T-helper 2 cell (primary cell): ENCODE results near the gene ATP6V1F.

ENCODE experiments used
- DNase-seq, 5 experiments: peaks; one replicate each; pipeline versions ENCODE4 v3.0.0 to v3.0.0-alpha.2; 2012 to 2022
- total RNA-seq, 2 donors: gene quantifications; one replicate each; lab custom pipeline; 2026; lab: John Stamatoyannopoulos, UW

Gene ATP6V1F, protein sequence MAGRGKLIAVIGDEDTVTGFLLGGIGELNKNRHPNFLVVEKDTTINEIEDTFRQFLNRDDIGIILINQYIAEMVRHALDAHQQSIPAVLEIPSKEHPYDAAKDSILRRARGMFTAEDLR
- 18.1 to 18.9 reads per million in 2 donors for total RNA-seq

DNA sequence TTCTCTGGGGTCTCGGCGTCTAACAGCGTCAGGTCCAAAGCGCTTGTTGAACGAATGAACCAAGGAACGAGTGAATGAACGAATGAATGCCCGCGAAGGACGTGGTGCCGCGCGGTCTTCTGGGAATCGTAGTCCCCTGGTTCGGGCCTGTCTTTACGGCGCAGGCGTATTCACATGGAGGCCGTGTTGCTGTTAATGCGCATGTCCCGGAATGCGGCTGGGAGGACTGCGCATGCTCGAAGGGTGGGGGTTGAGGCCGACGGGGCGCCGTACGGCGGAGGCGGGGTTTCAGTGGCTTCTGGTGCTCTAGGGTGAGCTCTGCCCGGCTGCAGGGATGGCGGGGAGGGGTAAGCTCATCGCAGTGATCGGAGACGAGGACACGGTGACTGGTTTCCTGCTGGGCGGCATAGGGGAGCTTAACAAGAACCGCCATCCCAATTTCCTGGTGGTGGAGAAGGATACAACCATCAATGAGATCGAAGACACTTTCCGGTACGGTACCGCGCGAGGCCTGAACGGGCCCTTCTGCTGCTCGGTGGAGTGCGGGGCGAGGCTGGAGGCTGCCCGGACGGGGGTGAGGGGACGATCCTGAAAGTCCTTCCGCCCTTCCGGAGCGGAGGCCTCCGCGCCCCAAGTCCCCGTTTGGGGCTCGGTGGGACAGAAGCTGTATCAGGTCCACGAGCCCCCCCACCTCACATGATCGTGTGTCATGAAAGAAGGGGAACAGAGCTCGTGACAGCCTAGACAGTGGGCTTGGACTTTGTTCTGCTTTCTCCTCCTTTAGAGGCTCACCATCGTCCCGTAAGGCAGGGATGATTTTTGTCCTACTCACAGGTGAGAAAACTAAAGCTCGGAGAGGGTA, at the start of gene ATP6V1F:
Gene ATP6V1F, plus strand, starts transcription at position 286 of the 862 bp plus-strand sequence. Its CDS starts 49 bp downstream, at position 335.
- DNase-seq: peak; percentile 97 to 99 (median 98)

DNA sequence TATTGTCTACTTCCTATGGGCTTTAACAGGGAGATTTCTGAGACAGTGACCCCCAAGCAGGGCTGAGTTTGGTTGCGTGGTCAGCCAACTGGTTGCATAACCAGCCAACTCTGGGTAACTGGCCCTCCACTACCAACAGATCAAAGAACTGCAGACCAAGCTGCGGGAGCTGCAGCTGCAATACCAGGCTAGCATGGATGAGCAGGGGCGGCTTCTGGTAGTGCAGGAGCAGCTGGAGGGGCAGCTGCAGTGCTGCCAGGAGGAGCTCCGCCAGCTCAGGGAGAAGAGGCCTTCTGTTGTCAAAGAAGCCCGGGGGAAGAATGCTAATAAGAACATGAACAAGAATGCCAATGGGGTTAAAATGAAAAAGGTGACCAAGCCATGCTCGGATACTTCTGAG, 48.2 kb upstream of the ATP6V1F start:
- DNase-seq: no peak

DNA sequence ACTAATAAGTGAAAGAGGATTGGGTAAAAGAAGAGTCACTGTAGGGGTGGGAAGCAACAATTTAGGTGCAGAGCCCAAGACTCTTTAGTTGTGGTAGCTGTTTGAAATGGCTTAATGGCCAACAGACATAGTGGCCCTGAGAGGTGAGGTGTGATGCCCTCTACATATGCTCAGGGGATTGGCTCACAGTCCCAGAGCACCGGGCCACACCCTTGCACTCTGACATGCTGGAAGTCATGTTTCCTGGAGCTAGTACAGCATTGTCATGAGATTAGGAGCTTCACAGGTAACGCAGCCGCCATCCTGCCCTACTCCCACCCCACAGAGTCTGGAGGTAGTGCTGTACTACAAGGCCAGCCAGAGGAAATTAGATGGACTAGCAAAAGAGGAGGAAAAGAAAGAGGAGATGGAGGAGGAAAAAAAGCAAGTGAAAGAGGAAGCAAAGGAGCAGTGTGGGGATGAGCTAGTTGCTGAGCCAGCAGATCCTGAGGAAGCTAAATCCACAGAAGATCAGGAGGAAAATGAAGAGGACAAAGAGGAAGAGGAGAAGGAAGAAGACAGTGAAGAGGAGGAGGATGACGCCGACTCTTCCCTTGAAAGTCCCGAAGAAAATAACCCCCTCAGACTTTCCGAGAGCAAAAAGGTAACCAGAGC, 47.2 kb upstream of the ATP6V1F start:
- no peak for DNase-seq

DNA sequence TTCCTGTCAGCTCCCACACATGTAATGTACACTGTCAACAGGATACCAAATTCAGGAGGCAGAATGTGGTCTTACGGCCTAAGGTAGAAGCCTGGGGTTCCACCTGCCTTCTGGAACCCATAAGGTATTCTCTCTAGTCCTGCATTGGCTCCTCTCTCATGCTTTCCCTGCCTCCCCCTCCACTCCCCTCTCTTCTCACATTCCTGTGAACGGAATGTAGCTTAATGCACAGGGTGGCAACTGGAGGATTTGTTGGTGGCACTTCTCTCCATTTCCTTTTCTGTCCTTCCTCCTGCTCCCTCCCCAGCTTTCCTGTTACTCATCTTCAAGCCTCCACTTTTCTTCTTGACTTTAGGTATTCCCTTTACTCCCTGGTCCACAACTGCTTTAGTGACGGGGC, 44.0 kb upstream of the ATP6V1F start:
- DNase-seq: no peak

DNA sequence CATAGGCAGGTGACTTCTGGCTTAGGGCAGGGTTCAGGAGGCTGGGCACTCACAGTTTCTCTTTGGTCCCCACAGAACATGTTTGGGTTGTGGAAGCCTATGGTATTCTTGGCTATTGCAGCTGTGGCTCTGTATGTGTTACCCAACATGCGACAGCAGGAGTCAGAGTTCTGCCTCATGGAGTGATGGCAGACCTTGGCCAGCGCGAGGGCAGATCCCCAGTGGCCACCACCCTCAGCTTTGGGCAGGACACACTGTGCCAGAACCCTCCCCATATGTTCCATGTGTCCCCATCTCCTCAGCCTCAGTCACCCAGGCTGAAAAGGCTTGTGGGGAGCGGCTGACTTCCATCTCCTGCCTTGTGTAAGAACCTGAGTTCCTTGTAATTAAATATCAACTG, 40.9 kb upstream of the ATP6V1F start:
- DNase-seq: no peak

DNA sequence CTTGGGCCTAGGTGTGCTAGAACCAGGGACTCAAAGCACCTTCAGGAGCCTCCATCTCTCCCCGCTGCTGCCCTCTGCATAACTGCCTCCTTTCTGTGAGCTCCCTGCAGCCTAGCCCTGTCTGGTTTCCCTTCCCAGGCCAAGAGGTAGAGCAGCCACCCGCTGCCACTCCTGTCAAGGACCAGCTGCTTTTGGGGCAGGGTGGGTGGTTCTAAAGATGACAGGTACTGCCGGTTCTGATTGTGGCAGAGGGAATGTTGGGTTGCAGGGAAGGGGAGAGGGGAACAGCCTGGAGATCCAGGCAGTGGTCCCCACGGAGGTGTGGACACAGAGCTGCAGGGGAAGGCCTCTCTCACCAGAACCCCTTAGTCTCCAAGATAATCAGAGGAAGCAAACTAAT, 36.1 kb upstream of the ATP6V1F start:
- no peak for DNase-seq

DNA sequence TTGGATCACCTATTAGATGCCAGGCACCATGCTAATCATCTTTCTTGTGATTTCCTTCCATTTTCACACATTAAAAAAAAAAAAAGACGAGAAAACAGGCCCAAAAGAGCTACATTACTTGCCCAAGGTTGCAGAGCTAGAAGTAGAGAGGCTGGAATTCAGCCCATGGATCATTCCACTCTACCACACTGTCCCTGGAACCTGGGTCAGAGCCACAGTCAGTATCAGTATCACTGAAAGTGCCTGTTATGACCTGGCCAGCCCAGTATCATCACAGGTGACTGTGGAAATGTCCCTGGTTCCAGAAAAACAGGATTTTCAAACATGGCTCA, 35.8 kb upstream of the ATP6V1F start:
- DNase-seq: no peak

DNA sequence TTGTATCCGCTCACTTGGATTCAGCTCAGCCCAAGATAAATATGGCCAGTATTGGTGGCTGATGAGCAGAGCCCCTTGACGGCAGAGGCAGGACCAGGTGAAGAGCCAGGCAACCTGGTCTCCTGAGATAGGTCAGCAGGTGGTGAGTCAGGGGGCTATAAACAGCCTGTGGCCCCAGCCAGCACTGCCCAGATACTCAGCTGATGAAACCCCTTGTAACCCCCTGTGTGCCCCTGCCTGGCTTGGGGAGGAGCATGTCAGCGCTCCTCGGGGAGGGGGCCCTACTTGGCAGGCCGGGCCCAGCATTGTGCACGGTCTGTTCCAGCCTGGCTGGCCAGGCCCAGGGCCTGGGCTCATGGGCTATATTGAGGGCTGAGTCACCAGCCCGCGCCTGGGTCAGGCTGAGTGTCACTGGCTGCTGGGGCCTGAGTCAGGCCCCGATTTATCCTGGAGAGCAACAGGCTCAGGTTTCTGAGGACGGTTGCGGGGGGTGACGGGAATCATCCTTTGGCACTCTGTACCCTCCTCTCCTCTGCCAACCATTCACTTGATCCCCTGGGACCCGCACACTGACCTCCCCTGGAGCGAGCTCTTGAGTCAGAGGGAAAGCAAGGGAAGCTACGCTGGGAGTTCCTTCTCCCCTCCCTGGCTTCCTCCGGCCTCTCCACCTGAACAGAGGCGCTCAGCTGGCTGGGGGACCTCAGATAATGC, 35.3 kb upstream of the ATP6V1F start:
- no peak for DNase-seq

DNA sequence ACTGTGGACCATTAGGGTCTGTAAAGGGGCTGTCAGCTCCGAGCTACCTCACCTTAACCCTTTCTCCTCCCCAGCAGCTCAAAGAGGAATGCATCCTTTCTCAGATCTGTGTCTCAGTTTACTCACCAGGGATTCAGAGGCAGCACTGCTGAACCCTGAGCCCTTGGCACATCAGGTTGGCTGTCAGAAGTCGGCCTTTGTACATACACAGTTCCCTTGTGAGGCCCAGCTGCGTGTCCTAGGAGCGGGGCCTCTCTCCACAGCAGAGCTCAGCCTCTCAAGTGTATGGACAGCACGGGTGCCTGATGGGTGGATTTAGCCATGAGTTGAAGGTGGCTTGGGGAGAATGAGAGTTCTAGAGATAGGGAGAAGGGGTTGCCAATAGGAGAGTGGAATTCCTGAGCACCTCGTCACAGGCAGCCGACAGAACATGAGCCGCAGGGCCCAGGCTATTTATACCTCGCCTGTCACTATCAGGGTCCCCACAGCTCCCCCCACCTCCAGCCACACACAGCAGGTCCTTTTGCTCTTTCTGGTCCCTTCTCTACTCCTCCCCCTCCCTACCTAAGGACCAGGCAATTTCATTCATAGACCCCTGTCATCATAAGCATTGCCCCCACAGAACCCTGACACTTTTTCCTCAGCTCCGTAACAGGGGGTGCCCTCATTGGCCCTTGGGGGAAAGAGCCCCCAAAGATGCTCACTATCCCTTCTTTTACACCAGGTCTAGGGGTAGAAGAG, 34.5 kb upstream of the ATP6V1F start:
- DNase-seq: no peak

DNA sequence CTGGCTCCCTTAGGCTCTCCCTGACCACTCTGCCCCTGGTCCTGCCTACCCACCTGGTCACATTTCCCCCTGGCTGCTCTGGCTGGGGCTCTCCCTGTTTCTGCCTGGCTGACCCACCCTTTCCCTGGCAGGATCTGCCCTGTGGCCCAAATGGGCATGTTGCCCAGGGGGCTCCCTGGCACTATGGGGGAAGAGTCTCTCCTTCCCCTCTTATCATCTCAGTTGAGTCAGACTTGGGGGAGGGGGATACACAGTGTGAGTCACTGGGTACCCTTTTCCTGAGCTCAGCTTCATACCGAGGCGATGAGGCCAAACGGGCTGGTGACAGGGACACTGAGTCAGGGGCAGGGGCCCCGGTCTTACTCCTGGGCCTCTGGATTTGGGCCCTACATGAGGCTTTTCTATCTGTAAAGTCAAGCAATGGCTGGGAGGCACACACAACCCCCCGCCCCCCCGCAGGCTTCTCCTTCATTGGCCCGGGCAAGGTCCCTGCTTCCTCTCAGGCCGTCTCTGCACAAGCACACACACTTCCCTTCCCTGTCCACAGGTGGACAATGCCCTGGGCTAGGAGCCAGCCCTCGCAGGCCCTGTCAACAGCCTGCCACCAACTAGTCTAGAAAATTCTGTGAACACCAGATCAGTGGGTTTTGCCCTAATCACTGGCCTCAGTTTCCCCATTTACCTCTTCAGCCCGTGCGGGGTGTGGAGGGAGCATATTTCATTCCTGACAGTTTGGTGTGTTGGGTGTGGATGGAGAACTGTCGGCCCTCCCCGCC, 33.1 kb upstream of the ATP6V1F start:
- DNase-seq: no peak

DNA sequence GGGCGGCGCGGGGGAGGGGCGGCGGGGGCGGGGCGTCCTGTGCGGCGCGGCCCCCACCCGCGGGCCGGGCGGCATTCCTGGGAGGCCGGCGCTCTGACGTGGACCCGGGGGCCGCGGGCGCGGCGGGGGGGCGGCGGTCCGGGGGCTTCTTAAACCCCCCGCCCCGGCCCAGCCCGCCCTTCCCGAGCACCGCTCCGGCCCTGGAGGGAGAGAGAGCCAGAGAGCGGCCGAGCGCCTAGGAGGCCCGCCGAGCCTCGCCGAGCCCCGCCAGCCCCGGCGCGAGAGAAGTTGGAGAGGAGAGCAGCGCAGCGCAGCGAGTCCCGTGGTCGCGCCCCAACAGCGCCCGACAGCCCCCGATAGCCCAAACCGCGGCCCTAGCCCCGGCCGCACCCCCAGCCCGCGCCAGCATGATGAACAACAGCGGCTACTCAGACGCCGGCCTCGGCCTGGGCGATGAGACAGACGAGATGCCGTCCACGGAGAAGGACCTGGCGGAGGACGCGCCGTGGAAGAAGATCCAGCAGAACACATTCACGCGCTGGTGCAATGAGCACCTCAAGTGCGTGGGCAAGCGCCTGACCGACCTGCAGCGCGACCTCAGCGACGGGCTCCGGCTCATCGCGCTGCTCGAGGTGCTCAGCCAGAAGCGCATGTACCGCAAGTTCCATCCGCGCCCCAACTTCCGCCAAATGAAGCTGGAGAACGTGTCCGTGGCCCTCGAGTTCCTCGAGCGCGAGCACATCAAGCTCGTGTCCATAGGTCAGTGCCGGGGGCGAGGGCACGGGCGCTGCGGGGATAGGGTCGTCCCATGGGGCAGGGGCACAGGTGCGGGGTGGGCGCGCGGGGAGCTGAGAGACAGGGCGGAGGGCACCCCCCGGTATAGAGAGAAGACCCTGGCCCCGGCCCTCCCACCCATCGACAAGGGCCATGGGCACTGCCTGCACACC, 32.2 kb upstream of the ATP6V1F start, which contains the start of gene FLNC:
Gene FLNC, plus strand, starts transcription at position 176 of the 947 bp plus-strand sequence. Its CDS starts 232 bp downstream, at position 408.
- DNase-seq: peak in 2 of 5 experiments; percentile 13 to 47

DNA sequence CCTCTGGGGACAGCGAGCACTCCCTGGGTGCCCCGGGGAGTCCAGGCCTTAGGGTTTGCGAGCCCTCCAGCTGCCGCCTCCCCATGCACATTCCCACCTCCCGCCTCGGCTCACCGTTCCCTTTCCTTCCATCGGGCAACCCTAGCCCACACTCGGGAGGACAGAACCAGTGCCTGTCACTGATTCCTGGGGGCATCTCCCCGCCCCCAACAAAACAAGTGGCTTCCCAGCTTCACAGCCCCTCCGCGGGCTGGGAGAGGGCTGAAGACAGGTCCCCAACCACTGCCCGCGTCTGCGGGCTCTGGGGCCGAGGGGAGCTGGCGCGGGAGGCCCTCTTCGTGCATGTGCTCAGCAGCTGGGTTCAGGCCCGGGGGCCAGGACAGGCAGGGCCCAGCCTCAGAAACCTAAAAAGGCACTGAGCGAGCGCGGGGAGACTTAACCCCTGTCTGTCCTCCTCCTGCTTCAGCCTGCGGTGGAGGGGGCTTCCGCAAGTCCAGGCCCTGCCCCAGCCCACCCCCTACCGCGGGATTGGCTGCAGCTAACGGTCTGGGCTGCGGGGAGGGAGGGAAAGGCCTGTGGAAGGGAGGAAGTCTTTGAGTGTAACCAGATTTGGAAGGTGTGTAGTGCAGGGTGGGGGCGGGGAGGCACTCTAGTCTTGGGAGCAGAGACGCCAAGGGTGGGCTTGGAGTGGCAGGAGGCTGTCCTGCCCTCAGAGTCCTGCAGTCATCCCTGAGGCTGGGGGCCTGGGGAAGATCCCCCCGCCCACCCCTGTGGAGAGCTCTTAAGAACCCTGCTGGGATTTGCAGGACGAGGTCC, 31.3 kb upstream of the ATP6V1F start:
- DNase-seq: no peak

DNA sequence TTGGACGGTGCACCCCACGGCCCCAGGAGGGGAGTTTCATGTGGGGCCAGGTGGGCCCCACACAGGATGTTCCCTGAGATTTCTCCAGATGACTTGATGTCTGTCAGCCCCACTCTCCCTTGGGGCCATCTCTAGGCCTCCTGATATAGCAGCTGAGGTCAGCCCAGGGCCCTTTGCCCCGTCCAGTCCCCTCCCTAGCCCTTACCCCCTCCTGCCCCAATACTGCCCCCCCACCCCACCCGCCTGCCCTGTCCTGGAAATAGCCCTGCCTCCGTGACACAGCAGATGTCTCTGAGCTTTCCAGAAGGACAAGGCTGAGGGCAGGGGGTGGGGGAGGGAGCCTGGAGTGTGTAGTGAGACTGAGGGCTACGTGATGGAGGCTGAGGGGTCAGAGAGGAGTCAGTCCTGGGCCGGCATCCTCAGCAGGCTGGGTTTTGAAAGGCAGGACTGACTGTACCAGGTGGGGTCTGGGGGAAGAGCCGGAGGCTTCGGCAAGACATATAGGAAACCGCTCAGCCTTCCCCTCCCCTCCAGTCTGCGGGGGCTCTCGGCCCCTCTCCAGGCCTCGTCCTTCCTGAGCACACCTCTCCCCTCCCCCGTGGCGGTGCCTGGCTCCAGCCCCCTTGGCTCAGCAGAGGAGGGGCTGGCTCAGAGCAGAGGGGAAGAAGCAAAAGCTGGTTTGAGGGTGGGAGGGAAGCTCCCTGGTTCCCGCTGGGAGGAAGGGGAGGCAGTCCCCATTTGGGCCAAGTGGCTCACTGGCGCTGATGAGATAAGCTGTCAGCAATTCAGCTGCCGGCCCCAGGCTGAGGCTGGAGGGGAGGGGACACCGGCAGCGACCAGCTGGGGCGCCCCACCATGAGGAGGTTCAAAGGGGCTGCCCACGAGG, 30.4 kb upstream of the ATP6V1F start:
- DNase-seq: no peak

DNA sequence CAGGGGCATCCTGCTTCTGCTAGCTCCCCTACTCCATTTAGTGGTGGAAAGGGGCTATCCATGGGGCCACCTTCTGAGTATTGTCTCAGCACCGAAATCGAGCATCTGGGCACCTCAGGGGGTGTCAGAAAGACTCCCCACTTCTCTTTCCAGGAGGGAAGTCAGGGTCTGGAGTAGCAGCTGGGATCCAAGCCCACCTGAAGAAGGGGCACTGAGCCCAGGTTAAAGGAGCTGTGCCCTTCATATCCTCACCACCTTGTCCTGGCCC, 29.8 kb upstream of the ATP6V1F start:
- no peak for DNase-seq

DNA sequence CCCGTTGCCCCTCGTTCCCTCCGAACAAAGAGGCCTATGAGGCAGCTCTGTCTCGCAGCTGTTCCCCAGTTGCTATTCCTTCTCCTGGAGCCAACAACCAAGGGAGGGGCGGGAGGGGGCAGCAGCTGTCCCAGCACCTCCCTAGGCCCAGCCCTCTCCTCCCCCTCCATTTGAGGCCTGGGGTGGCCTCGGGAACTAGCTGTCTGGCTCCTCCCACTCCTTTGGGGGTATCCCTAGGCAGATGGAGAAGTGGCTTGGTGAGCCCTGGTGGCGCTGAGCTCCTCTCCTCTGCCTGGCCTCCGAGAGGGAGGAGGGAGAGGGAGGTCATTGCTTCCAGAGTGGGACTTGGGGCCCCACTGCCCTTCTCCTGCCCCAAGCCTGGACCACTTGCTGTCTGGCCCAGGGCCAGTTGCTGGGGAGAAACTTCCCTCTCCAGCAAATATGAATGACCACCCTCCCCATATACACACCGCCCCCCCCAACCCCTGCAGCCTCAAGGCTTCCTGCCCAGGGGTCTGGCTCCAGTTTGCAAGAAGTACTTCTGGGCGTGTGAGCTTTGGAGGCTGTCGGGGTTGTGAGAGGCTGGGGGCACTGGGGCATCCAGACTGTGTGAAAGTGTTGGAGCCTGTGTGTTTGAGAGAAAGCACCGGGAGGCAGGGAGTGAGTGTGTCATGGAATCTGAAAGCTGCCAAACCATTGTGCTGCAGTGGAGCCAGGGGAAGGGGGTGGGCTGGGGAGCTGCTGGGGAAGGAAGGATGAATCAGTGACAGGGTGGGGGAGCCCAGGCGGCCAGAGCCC, 29.3 kb upstream of the ATP6V1F start:
- no peak for DNase-seq

DNA sequence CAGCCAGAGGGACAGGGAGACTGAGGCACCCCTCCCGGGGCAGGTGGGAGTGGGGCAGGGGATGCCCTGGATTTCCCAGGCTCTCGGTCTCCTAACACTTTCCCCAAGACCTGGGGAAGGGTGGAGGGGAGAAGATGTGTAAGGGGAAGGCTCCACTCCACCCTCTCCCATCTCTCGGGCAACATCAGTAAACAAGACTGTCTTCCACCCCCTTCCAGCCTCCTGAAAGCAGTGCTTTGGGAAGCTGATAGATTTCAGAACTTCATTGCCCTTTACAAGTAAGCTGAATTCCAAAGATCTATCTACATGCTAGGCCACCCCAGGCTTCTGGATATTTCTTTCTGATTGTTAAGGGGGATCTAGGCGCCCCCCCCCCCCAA, 28.7 kb upstream of the ATP6V1F start:
- no peak for DNase-seq

DNA sequence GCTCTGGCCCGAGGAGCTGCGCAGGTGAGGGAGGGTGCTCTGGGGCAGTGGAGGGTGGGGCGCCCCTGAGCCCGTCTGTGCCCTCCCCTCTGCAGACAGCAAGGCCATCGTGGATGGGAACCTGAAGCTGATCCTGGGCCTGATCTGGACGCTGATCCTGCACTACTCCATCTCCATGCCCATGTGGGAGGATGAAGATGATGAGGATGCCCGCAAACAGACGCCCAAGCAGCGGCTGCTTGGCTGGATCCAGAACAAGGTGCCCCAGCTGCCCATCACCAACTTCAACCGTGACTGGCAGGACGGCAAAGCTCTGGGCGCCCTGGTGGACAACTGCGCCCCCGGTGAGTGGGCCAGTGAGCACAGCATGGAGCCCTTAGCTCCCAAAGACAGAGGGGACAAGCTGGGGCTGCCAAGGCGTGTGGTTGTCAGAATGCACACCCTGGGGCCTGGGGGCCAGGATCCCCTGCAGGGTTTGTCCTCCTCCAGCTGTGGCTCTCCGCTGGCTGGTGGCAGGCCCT, 27.4 kb upstream of the ATP6V1F start:
- DNase-seq: no peak
